ENCODE data around the gene CEP128.

- no peak for TF ChIP-seq CTCF (conservative IDR thresholded peaks at IDR 0.05; ENCODE audit: low read length)
- no peak for TF ChIP-seq EZH2phosphoT487 (IDR thresholded peaks at IDR 0.05; ENCODE audit: borderline replicate concordance, low read depth, low read length)
Measured at GRCh38 chr14:80663541-80663940, 278.0 kb downstream of the CEP128 start.

All from OCI-LY7 (cell line).